ENCODE data around the gene ZBED2.
"Not testable (repeated sequence)": the region's sequence is repeated elsewhere in the genome, so short reads cannot be mapped to it uniquely, and the experiment has no call there.

The ZBED2 gene

GRCh38 chr3:111568355-111568754, 26.8 kb downstream of the ZBED2 start:
- H3K4me3 ChIP-seq (ENCODE audit: low read length) = no peak overlapping the region
- DNase-seq (ENCODE audit: low read depth) = no peak
- TF ChIP-seq CTCF (conservative IDR thresholded peaks at IDR 0.05; ENCODE audit: low read depth, low read length) = no peak

- no peak overlapping the region for H3K4me3 ChIP-seq (ENCODE audit: low read length)
- no peak for DNase-seq (ENCODE audit: low read depth)
- no peak for TF ChIP-seq CTCF (conservative IDR thresholded peaks at IDR 0.05; ENCODE audit: low read depth, low read length)
Measured at GRCh38 chr3:111566844-111567243, 28.3 kb downstream of the ZBED2 start.

GRCh38 chr3:111561902-111562301, 33.2 kb downstream of the ZBED2 start:
- H3K4me3 ChIP-seq (ENCODE audit: low read length); DNase-seq (ENCODE audit: low read depth): not testable (repeated sequence)

GRCh38 chr3:111548756-111549155, 46.4 kb downstream of the ZBED2 start:
- no peak for TF ChIP-seq CTCF (conservative IDR thresholded peaks at IDR 0.05; ENCODE audit: low read depth, low read length)
- no peak overlapping the region for H3K4me3 ChIP-seq (ENCODE audit: low read length)
- no peak for DNase-seq (ENCODE audit: low read depth)

GRCh38 chr3:111548092-111548491, 47.1 kb downstream of the ZBED2 start:
- H3K4me3 ChIP-seq (ENCODE audit: low read length) = no peak overlapping the region
- TF ChIP-seq CTCF (conservative IDR thresholded peaks at IDR 0.05; ENCODE audit: low read depth, low read length) = no peak
- no peak for DNase-seq (ENCODE audit: low read depth)

GRCh38 chr3:111547631-111548030, 47.5 kb downstream of the ZBED2 start:
- no peak overlapping the region for H3K4me3 ChIP-seq (ENCODE audit: low read length)
- TF ChIP-seq CTCF (conservative IDR thresholded peaks at IDR 0.05; ENCODE audit: low read depth, low read length) = no peak
- no peak for DNase-seq (ENCODE audit: low read depth)

GRCh38 chr3:111545349-111545748, 49.8 kb downstream of the ZBED2 start:
- no peak for DNase-seq (ENCODE audit: low read depth)
- TF ChIP-seq CTCF (conservative IDR thresholded peaks at IDR 0.05; ENCODE audit: low read depth, low read length) = no peak
- no peak overlapping the region for H3K4me3 ChIP-seq (ENCODE audit: low read length)

All from retinal pigment epithelial cell (primary cell).